Activated T-cell treated with anti-CD3 and anti-CD28 coated beads, Interleukin-2, amount 50 U/mL, for 72 hours (primary cell): Measurements from ENCODE around the gene C12orf76. TPM values are rescaled to one million over a fixed set of nuclear protein-coding genes. Genes with fewer than 3 reads are reported as not detected.

Source experiments
- ATAC-seq, 2 donors: fragments of 150-1000 bp; cut with Tn5 transposase; replicated peaks in 1 of 2; 2 replicates each; pipeline ENCODE4 v1.10.0; 2021; ENCODE audit warnings: moderate library complexity in 2 of 2, mild to moderate bottlenecking in 1 of 2
- DNase-seq, 2 donors: peaks; one replicate each; pipeline ENCODE4 v3.0.0; 2021 to 2022; ENCODE audit warnings: mixed read lengths in 1 of 2
- H3K27ac Mint-ChIP-seq: one replicate; pipeline ENCODE4 v1.8.0; 2022; ENCODE audit warnings: mild to moderate bottlenecking, moderate library complexity, mixed read lengths
- H3K27me3 Mint-ChIP-seq: one replicate; pipeline ENCODE4 v1.8.0; 2022; ENCODE audit warnings: low read depth, mixed read lengths
- H3K36me3 Mint-ChIP-seq, 2 donors: one replicate each; pipeline ENCODE4 v1.8.0; 2022; ENCODE audit warnings: mixed read lengths in 2 of 2, mild to moderate bottlenecking in 1 of 2; ENCODE audit not compliant: insufficient read depth in 2 of 2
- H3K4me1 Mint-ChIP-seq: one replicate; pipeline ENCODE4 v1.8.0; 2022; ENCODE audit warnings: low read depth, mixed read lengths
- H3K4me3 Mint-ChIP-seq, 2 donors: one replicate each; pipeline ENCODE4 v1.8.0; 2022; ENCODE audit warnings: mild to moderate bottlenecking in 2 of 2, mixed read lengths in 2 of 2, moderate library complexity in 2 of 2
- H3K9me3 Mint-ChIP-seq, 2 donors: one replicate each; pipeline ENCODE4 v1.8.0; 2022; ENCODE audit warnings: mixed read lengths in 2 of 2
- total RNA-seq, 2 donors: library from RNA; stranded (reverse); gene quantifications; one replicate each; pipeline ENCODE4 v1.2.3, GENCODE V29; 2022

C12orf76 gene
- total RNA-seq, 2 donors from 2014 or later, result 16.9 to 19.0 TPM

DNA sequence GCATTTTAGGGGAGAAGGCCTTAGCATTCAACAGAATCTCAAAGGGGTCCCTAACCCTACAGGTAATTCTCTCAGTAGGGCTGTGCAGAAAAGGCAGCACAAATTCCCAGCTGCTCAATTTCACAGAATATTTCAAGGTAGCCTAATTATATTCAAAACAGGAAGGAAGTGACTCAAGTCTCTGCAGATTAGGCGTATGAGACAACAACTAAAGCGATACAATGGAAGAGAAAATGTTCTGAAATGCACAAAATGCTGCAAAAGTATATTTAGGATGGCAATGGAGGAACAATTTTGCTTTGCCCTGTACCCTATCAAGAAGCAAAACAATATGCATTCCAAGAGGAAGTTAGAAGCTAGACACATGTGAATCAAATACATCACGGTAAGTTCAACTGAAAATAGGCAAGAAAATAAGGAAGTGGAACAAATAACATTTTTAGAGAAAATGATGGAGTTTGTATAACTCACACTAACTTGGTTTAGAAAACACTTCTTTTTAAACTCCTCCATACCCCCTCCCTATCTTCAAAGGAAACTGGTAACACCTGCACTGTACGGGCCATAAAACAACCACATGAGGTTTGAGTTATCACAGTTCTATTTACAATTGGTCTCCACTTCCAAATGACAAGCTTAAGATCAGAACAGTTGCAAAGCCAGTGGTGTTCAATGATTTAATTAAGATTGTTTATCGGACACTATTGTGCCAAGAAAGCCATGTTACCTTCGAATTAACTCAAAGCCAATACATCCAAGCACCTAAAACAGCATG is 53.7 kb downstream of the C12orf76 start:
- Mint-ChIP-seq H3K27me3 (no peaks in the 10 kb centered on the region), H3K4me1 (peaks cover 67% of the 10 kb centered on the region), H3K36me3 (peaks cover 4 to 16% of the 10 kb centered on the region in 2 donors), H3K27ac (peak overlapping the region; percentile 94), H3K9me3 (no peaks in the 10 kb centered on the region), H3K4me3 (peak overlapping the region; percentile 91 to 97)
- ATAC-seq (no peak), DNase-seq (no peak)

DNA sequence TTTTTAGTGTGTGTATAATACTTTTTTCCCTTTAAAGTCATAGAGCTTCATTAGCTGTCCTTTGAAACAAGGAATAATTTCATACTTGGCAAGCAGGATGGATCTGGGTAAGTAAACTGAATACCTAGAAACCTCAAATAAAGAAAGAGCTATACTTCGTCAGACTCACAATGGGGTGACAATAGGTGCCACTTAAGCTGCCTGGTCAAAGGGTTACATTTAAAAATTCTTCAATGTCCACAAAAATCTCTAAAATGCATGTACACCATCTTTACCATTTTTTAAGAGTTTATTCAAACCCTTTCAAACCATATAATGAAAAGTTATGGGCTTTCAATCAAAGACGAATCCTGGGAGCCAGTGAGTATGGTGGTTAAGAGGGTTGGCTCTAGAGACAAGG is 55.2 kb downstream of the C12orf76 start:
- no peaks in the 10 kb centered on the region for H3K9me3 Mint-ChIP-seq
- H3K4me1 Mint-ChIP-seq, result peaks cover 75% of the 10 kb centered on the region
- H3K27me3 Mint-ChIP-seq, result no peaks in the 10 kb centered on the region
- no peak for DNase-seq
- no peak for ATAC-seq
- peaks cover 3 to 24% of the 10 kb centered on the region in 2 donors for H3K36me3 Mint-ChIP-seq
- H3K4me3 Mint-ChIP-seq, result peak overlapping the region; percentile 72 to 97
- peak overlapping the region; percentile 94 for H3K27ac Mint-ChIP-seq

DNA sequence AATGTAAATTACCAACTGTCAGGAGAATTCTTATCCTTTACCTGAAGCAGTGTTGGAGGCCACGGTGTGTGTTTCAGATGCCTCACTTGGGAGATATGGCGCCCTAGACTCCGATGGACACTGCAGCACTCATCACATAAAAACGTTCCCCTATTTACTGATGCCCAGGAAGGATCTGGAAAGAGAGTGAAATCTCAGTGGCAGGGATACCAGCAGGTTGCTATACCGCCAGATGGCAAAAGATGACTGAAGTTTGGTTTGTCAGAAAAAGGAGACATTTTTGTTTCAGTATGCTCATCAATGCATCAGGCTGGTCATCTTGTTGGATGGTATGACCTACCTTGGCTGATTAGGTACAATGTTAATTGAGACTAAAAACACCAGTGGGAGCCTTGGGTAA is 56.7 kb downstream of the C12orf76 start:
- Mint-ChIP-seq H3K27ac (no peak overlapping the region), H3K27me3 (no peaks in the 10 kb centered on the region), H3K4me3 (no peak overlapping the region), H3K9me3 (no peaks in the 10 kb centered on the region), H3K4me1 (peaks cover 74% of the 10 kb centered on the region), H3K36me3 (peaks cover 6 to 30% of the 10 kb centered on the region in 2 donors)
- DNase-seq (no peak), ATAC-seq (no peak)

Other genes with a start within 250 kb of the C12orf76 start
- gene TRPV4, start 215.1 kb downstream of the C12orf76 start, total RNA-seq, result not detected
- gene GLTP, start 168.0 kb downstream of the C12orf76 start, total RNA-seq, result 10 to 100 TPM; 23.8 to 24.5 TPM
- gene TCHP, start 148.2 kb downstream of the C12orf76 start, total RNA-seq, result 10 to 100 TPM; 22.5 to 25.1 TPM
- 10 to 100 TPM; 70.0 to 74.9 TPM for gene GIT2, start 52.2 kb downstream of the C12orf76 start, total RNA-seq
- gene ANKRD13A, start 49.1 kb downstream of the C12orf76 start, total RNA-seq, result 10 to 100 TPM; 67.8 to 72.8 TPM
- gene IFT81, start 75.8 kb upstream of the C12orf76 start, total RNA-seq, result 1 to 10 TPM; 1.3 to 1.4 TPM
- 100 to 1,000 TPM; 106 to 127 TPM for gene ATP2A2, start 232.7 kb upstream of the C12orf76 start, total RNA-seq